Measurements from ENCODE around the gene CEP68.
"Not testable (repeated sequence)": the region's sequence is repeated elsewhere in the genome, so short reads cannot be mapped to it uniquely, and the experiment has no call there.

Gene CEP68

GRCh38 chr2:65129286-65129825 is 73.1 kb downstream of the CEP68 start:
- peaks cover 41% of the 10 kb centered on the region for H3K4me1 Mint-ChIP-seq (ENCODE audit: low read depth)
- peaks cover 23% of the 10 kb centered on the region for H3K36me3 Mint-ChIP-seq (ENCODE audit: low read depth)
- intact Hi-C loops (cut with micrococcal nuclease), result loop anchor here (5.0 kb wide), 1 partner anchor 33 kb away; no protein-coding TSS in a partner anchor
- H3K4me3 Mint-ChIP-seq, result peak overlapping the region; percentile 95
- H3K9me3 Mint-ChIP-seq, result no peaks in the 10 kb centered on the region
- no peaks in the 10 kb centered on the region for H3K27me3 Mint-ChIP-seq
- H3K27ac Mint-ChIP-seq, result peak overlapping the region; percentile 99

GRCh38 chr2:65129826-65130663 is 73.8 kb downstream of the CEP68 start, which contains the start of gene RAB1A:
RAB1A (minus strand) TSS chr2:65130106; CDS start chr2:65129915, 191 bp downstream.
- Mint-ChIP-seq H3K27me3 (no peaks in the 10 kb centered on the region), H3K4me3 (peak within 1 kb of the TSS; percentile 95), H3K9me3 (no peaks in the 10 kb centered on the region), H3K36me3 (ENCODE audit: low read depth) (peaks cover 23% of the 10 kb centered on the region), H3K27ac (peak within 1 kb of the TSS; percentile 99), H3K4me1 (ENCODE audit: low read depth) (peaks cover 34% of the 10 kb centered on the region)
- intact Hi-C loops (cut with micrococcal nuclease), result loop anchor here (2.0 to 5.0 kb wide), 4 partner anchors 32 to 97 kb away; partner anchors contain the start of genes ACTR2 and CEP68

- Mint-ChIP-seq H3K4me1 (ENCODE audit: low read depth) (peaks cover 27% of the 10 kb centered on the region), H3K36me3 (ENCODE audit: low read depth) (peaks cover 23% of the 10 kb centered on the region), H3K27ac (peak overlapping the region; percentile 99), H3K27me3 (no peaks in the 10 kb centered on the region), H3K4me3 (peak overlapping the region; percentile 95), H3K9me3 (no peaks in the 10 kb centered on the region)
- intact Hi-C loops (cut with micrococcal nuclease), result loop anchor here (2.0 kb wide), 3 partner anchors 66 to 96 kb away; partner anchors contain the start of genes ACTR2 and CEP68
Observed at GRCh38 chr2:65130664-65131175, 74.5 kb downstream of the CEP68 start.

GRCh38 chr2:65132930-65133329 is 76.7 kb downstream of the CEP68 start:
- peaks cover 18% of the 10 kb centered on the region for H3K36me3 Mint-ChIP-seq (ENCODE audit: low read depth)
- H3K27ac Mint-ChIP-seq; H3K4me3 Mint-ChIP-seq; H3K9me3 Mint-ChIP-seq; H3K27me3 Mint-ChIP-seq; intact Hi-C loops (cut with micrococcal nuclease): not testable (repeated sequence)
- peaks cover 15% of the 10 kb centered on the region for H3K4me1 Mint-ChIP-seq (ENCODE audit: low read depth)

- Mint-ChIP-seq H3K27me3 (no peaks in the 10 kb centered on the region), H3K4me1 (ENCODE audit: low read depth) (peaks cover 15% of the 10 kb centered on the region), H3K9me3 (no peaks in the 10 kb centered on the region), H3K27ac (peak overlapping the region; percentile 26), H3K36me3 (ENCODE audit: low read depth) (peaks cover 16% of the 10 kb centered on the region), H3K4me3 (no peak overlapping the region)
- intact Hi-C loops (cut with micrococcal nuclease), result no loop called here
Observed at GRCh38 chr2:65133626-65134025, 77.4 kb downstream of the CEP68 start.

- Mint-ChIP-seq H3K36me3 (ENCODE audit: low read depth) (peaks cover 10% of the 10 kb centered on the region), H3K4me3 (no peak overlapping the region), H3K4me1 (ENCODE audit: low read depth) (peaks cover 15% of the 10 kb centered on the region), H3K27ac (no peak overlapping the region), H3K9me3 (no peaks in the 10 kb centered on the region), H3K27me3 (no peaks in the 10 kb centered on the region)
- intact Hi-C loops (cut with micrococcal nuclease), result no loop called here
Observed at GRCh38 chr2:65134158-65134557, 77.9 kb downstream of the CEP68 start.

- Mint-ChIP-seq H3K36me3 (ENCODE audit: low read depth) (no peaks in the 10 kb centered on the region), H3K4me3 (no peak overlapping the region), H3K4me1 (ENCODE audit: low read depth) (peaks cover 8% of the 10 kb centered on the region), H3K27me3 (no peaks in the 10 kb centered on the region), H3K9me3 (no peaks in the 10 kb centered on the region), H3K27ac (no peak overlapping the region)
- intact Hi-C loops (cut with micrococcal nuclease), result no loop called here
Observed at GRCh38 chr2:65136253-65136652, 80.0 kb downstream of the CEP68 start.
